HepG2 (cell line): ENCODE measurements around the gene PLEKHG7. TPM values are rescaled to one million over a fixed set of nuclear protein-coding genes. Genes with fewer than 3 reads are reported as not detected.

ENCODE experiments used
- FOXJ3 ChIP-seq: sonication (generic); formaldehyde crosslinking; IDR thresholded peaks from 2 replicates; pipeline ENCODE4 v1.4.0; 2020; ENCODE audit warnings: missing genetic modification reagents, mild to moderate bottlenecking, borderline replicate concordance
- KAT8 ChIP-seq: IDR thresholded peaks from 2 replicates; pipeline ENCODE4 v1.6.1; 2016; ENCODE audit warnings: missing genetic modification reagents, missing compliant biosample characterization
- KMT2A ChIP-seq: sonication (generic); formaldehyde crosslinking; IDR thresholded peaks from 2 replicates; pipeline ENCODE4 v1.4.0; 2020; ENCODE audit warnings: missing genetic modification reagents
- MAF1 ChIP-seq: sonication (generic); formaldehyde crosslinking; IDR thresholded peaks from 2 replicates; pipeline ENCODE4 v1.5.0; 2020; ENCODE audit warnings: missing genetic modification reagents, borderline replicate concordance
- RXRB ChIP-seq: IDR thresholded peaks from 2 replicates; pipeline ENCODE4 v1.6.1; 2016; ENCODE audit warnings: borderline replicate concordance, missing genetic modification reagents, missing compliant biosample characterization
- SAP130 ChIP-seq: IDR thresholded peaks from 2 replicates; pipeline ENCODE4 v1.6.1; 2016; ENCODE audit warnings: low read depth
- SIX1 ChIP-seq: sonication (generic); formaldehyde crosslinking; IDR thresholded peaks from 2 replicates; pipeline ENCODE4 v1.4.0; 2020; ENCODE audit warnings: missing genetic modification reagents, borderline replicate concordance
- SRSF4 ChIP-seq: fragments of 200-400 bp; formaldehyde crosslinking; IDR thresholded peaks from one replicate; pipeline ENCODE4 v1.6.1; 2018; ENCODE audit warnings: mild to moderate bottlenecking, low read depth, low read length, moderate library complexity; ENCODE audit not compliant: poor library complexity, severe bottlenecking
- U2AF1 ChIP-seq: fragments of 200-400 bp; formaldehyde crosslinking; optimal IDR thresholded peaks from 2 replicates; pipeline ENCODE3; 2017; ENCODE audit warnings: mild to moderate bottlenecking, low read depth, low read length
- ZNF644 ChIP-seq: IDR thresholded peaks from 2 replicates; pipeline ENCODE4 v1.6.1; 2016; ENCODE audit warnings: low read depth
- ZNF652 ChIP-seq: IDR thresholded peaks from 2 replicates; pipeline ENCODE4 v1.6.1; 2016; ENCODE audit warnings: low read depth, borderline replicate concordance
- ZNF775 ChIP-seq: sonication (generic); formaldehyde crosslinking; IDR thresholded peaks from 2 replicates; pipeline ENCODE4 v1.4.0; 2020; ENCODE audit warnings: missing genetic modification reagents, mild to moderate bottlenecking, moderate library complexity, borderline replicate concordance
- ZSCAN9 ChIP-seq: IDR thresholded peaks from 2 replicates; pipeline ENCODE4 v1.6.1; 2016; ENCODE audit warnings: borderline replicate concordance
- polyA plus RNA-seq, 8 experiments: library from polyadenylated mRNA; depleted of rRNA in 3 of 8; stranded (reverse) in 7 of 8; unstranded in 1 of 8; fragments of >200 nt; fragmentation: Illumina TruSeq in 4 of 8; extraction: Trizol in 4 of 8; gene quantifications; 2 replicates each; pipeline versions ENCODE4 v1.2.1 to v1.2.3, GENCODE V29; 2011 to 2016; ENCODE audit warnings: low read depth in 4 of 8, missing spikeins in 1 of 8, mixed read lengths in 1 of 8; ENCODE audit not compliant: insufficient read depth in 1 of 8
- total RNA-seq, 5 experiments: library from RNA; depleted of rRNA; stranded (reverse); fragments of >200 nt; fragmentation: Illumina TruSeq; extraction: Trizol; gene quantifications; 2 replicates each; pipeline ENCODE4 v1.2.3, GENCODE V29; 2016; ENCODE audit warnings: low read depth in 1 of 5
- TF ChIP-seq, protein P1 (sequence below): sonication (generic); formaldehyde crosslinking; IDR thresholded peaks from 2 replicates; pipeline ENCODE4 v1.4.0; 2020; ENCODE audit warnings: missing genetic modification reagents
- TF ChIP-seq, protein P2 (sequence below): sonication (generic); formaldehyde crosslinking; IDR thresholded peaks from 2 replicates; pipeline ENCODE4 v1.5.1; 2020; ENCODE audit warnings: missing genetic modification reagents, mild to moderate bottlenecking, borderline replicate concordance
- TF ChIP-seq, protein P3 (sequence below): sonication (generic); formaldehyde crosslinking; IDR thresholded peaks from 2 replicates; pipeline ENCODE4 v1.8.0; 2022; ENCODE audit warnings: mild to moderate bottlenecking, missing genetic modification reagents, borderline replicate concordance
- TF ChIP-seq, protein P4 (sequence below): IDR thresholded peaks from 2 replicates; pipeline ENCODE4 v1.6.1; 2016; ENCODE audit warnings: low read depth, control low read depth
- TF ChIP-seq, protein P5 (sequence below), 2 experiments: IDR thresholded peaks; 2 replicates each; pipeline ENCODE4 v1.6.1; 2011 to 2012; ENCODE audit warnings: low read length in 2 of 2, borderline replicate concordance in 1 of 2, low read depth in 1 of 2, mild to moderate bottlenecking in 1 of 2, moderate library complexity in 1 of 2

The PLEKHG7 gene
- total and polyA plus RNA-seq, 2 of the 13 experiments (the other 11 are each of a cell fraction or from before 2014, with no cell fraction given), result not detected

DNA sequence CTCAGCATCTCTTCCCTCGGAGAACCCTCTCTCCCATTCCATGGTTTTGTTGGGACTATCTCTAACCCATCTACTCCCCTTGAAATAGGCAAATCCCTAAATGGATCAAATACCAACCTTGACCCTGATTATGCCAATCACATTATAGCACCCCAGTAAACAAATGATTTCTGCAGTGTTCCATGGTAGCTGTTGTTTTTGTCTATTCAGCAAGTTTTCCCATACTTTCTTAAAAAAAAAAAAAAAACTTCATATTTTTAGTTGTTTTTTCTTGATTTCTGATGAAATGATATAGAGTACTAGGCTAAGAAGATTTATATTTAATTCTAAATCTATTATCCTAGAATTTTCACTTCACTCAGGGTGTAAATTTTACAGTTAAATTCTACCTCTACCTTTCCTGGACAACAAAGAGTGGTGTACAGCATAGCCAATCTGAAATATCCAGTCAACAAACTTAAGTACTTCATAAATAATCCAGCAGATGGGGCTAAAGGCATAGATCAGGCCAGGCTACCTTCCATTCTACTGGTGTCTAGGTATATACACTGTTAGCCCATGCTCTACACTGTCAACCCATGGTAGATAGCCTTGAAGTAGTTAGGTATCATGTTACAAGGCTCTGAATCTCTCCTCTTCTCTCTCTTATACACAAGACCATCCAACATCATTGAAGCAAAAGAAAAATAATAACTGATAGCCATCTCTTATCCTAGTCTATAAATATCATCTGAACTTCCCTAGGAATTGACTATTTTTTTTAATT lies 82.2 kb downstream of the PLEKHG7 start (continued):
- TF ChIP-seq, protein P1, sequence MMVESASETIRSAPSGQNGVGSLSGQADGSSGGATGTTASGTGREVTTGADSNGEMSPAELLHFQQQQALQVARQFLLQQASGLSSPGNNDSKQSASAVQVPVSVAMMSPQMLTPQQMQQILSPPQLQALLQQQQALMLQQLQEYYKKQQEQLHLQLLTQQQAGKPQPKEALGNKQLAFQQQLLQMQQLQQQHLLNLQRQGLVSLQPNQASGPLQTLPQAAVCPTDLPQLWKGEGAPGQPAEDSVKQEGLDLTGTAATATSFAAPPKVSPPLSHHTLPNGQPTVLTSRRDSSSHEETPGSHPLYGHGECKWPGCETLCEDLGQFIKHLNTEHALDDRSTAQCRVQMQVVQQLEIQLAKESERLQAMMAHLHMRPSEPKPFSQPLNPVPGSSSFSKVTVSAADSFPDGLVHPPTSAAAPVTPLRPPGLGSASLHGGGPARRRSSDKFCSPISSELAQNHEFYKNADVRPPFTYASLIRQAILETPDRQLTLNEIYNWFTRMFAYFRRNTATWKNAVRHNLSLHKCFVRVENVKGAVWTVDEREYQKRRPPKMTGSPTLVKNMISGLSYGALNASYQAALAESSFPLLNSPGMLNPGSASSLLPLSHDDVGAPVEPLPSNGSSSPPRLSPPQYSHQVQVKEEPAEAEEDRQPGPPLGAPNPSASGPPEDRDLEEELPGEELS (CRISPR knock-in tag), result 0 out of 2 replicates have a peak, but pooled peaks have one; percentile 27
- TF ChIP-seq ZNF652 (CRISPR knock-in tag), result peak; percentile 65; the same call in 1 of the 2 replicates
- peak; percentile 14; the same call in 1 of the 2 replicates for TF ChIP-seq RXRB (CRISPR knock-in tag)
- no peak for TF ChIP-seq SRSF4
- TF ChIP-seq FOXJ3 (CRISPR knock-in tag), result peak; percentile 49; the same call in 1 of the 2 replicates
- TF ChIP-seq, protein P2, sequence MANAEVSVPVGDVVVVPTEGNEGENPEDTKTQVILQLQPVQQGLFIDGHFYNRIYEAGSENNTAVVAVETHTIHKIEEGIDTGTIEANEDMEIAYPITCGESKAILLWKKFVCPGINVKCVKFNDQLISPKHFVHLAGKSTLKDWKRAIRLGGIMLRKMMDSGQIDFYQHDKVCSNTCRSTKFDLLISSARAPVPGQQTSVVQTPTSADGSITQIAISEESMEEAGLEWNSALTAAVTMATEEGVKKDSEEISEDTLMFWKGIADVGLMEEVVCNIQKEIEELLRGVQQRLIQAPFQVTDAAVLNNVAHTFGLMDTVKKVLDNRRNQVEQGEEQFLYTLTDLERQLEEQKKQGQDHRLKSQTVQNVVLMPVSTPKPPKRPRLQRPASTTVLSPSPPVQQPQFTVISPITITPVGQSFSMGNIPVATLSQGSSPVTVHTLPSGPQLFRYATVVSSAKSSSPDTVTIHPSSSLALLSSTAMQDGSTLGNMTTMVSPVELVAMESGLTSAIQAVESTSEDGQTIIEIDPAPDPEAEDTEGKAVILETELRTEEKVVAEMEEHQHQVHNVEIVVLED (CRISPR knock-in tag), result no peak
- peak; percentile 35; the same call in 1 of the 2 replicates for TF ChIP-seq ZSCAN9 (CRISPR knock-in tag)
- TF ChIP-seq ZNF775 (CRISPR knock-in tag), result no peak
- TF ChIP-seq ZNF644 (CRISPR knock-in tag), result peak; percentile 73
- peak; percentile 63; the same call in 1 of the 2 replicates for TF ChIP-seq KAT8 (CRISPR knock-in tag)
- TF ChIP-seq, protein P3, sequence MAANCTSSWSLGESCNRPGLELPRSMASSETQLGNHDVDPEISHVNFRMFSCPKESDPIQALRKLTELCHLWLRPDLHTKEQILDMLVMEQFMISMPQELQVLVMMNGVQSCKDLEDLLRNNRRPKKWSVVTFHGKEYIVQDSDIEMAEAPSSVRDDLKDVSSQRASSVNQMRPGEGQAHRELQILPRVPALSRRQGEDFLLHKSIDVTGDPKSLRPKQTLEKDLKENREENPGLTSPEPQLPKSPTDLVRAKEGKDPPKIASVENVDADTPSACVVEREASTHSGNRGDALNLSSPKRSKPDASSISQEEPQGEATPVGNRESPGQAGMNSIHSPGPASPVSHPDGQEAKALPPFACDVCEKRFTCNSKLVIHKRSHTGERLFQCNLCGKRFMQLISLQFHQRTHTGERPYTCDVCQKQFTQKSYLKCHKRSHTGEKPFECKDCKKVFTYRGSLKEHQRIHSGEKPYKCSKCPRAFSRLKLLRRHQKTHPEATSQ, result no peak
- TF ChIP-seq MAF1 (CRISPR knock-in tag), result no peak
- TF ChIP-seq SIX1 (CRISPR knock-in tag), result peak; percentile 97
- TF ChIP-seq KMT2A (CRISPR knock-in tag), result no peak
- TF ChIP-seq, protein P4, sequence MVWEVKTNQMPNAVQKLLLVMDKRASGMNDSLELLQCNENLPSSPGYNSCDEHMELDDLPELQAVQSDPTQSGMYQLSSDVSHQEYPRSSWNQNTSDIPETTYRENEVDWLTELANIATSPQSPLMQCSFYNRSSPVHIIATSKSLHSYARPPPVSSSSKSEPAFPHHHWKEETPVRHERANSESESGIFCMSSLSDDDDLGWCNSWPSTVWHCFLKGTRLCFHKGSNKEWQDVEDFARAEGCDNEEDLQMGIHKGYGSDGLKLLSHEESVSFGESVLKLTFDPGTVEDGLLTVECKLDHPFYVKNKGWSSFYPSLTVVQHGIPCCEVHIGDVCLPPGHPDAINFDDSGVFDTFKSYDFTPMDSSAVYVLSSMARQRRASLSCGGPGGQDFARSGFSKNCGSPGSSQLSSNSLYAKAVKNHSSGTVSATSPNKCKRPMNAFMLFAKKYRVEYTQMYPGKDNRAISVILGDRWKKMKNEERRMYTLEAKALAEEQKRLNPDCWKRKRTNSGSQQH (CRISPR knock-in tag), result peak; percentile 82
- no peak for TF ChIP-seq U2AF1
- TF ChIP-seq SAP130 (CRISPR knock-in tag), result peak; percentile 90
- TF ChIP-seq, protein P5, sequence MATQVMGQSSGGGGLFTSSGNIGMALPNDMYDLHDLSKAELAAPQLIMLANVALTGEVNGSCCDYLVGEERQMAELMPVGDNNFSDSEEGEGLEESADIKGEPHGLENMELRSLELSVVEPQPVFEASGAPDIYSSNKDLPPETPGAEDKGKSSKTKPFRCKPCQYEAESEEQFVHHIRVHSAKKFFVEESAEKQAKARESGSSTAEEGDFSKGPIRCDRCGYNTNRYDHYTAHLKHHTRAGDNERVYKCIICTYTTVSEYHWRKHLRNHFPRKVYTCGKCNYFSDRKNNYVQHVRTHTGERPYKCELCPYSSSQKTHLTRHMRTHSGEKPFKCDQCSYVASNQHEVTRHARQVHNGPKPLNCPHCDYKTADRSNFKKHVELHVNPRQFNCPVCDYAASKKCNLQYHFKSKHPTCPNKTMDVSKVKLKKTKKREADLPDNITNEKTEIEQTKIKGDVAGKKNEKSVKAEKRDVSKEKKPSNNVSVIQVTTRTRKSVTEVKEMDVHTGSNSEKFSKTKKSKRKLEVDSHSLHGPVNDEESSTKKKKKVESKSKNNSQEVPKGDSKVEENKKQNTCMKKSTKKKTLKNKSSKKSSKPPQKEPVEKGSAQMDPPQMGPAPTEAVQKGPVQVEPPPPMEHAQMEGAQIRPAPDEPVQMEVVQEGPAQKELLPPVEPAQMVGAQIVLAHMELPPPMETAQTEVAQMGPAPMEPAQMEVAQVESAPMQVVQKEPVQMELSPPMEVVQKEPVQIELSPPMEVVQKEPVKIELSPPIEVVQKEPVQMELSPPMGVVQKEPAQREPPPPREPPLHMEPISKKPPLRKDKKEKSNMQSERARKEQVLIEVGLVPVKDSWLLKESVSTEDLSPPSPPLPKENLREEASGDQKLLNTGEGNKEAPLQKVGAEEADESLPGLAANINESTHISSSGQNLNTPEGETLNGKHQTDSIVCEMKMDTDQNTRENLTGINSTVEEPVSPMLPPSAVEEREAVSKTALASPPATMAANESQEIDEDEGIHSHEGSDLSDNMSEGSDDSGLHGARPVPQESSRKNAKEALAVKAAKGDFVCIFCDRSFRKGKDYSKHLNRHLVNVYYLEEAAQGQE (IDR thresholded peaks at IDR 0.05; ENCODE audit: borderline replicate concordance in 1 of 2, low read depth in 1 of 2, low read length in 2 of 2), result no peak
